ENCODE data around the gene CYB561. TPM values are rescaled to one million over a fixed set of nuclear protein-coding genes. Genes with fewer than 3 reads are reported as not detected.
A peak's percentile ranks its signal among the peaks of the same experiment; 100 is the strongest.

The CYB561 gene
- total RNA-seq, 1 donor from 2014 or later = 8.1 TPM

DNA sequence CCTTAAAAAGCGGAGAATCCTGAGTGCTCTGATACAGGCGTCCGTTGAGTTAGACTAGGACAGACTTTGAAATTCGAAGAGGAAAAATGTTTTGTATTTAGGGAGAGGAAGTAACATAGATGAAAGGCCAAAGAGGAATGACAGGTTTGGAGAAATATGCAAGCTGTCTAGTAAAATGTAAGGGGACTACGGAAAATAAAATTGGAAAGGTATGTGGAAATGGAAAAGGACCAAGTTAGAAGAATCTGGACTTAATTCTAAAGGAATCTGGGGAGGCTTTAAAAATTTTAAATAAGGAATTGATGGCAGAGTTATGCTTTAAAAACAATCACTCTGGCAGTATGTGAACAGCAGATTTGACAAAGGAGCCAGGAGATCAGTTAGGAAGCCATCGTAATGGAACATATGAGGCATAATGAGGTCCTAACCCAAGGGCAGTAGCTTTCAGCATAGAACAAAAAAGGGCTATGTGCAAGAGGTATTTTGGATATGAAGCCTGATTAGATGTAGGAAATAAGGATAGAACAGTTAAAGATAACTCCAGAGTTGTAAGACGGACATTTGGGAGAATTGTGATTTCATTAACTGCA lies 38.3 kb downstream of the CYB561 start:
- H3K9me3 ChIP-seq (ENCODE audit: insufficient read depth, low read depth, low read length) = no peaks in the 10 kb centered on the region
- no peak overlapping the region for H2AFZ ChIP-seq (ENCODE audit: low read depth, low read length)
- no peak overlapping the region for H3K4me2 ChIP-seq (ENCODE audit: low read length)
- H3K36me3 ChIP-seq (ENCODE audit: insufficient read depth, low read length) = peaks cover 32% of the 10 kb centered on the region
- FAIRE-seq (no peak), DNase-seq (ENCODE audit: low read depth) (no peak)
- no peaks in the 10 kb centered on the region for H3K79me2 ChIP-seq (ENCODE audit: insufficient read depth, low read length)
- no peak overlapping the region for H3K27ac Mint-ChIP-seq (ENCODE audit: unreplicated experiment)
- H3K27ac ChIP-seq (ENCODE audit: low read depth, low read length) = no peak overlapping the region
- no peaks in the 10 kb centered on the region for H3K27me3 ChIP-seq (ENCODE audit: insufficient read depth, low read length)
- TF ChIP-seq EZH2 (IDR thresholded peaks at IDR 0.05; ENCODE audit: insufficient read depth, low read length) = no peak
- TF ChIP-seq, protein P1, sequence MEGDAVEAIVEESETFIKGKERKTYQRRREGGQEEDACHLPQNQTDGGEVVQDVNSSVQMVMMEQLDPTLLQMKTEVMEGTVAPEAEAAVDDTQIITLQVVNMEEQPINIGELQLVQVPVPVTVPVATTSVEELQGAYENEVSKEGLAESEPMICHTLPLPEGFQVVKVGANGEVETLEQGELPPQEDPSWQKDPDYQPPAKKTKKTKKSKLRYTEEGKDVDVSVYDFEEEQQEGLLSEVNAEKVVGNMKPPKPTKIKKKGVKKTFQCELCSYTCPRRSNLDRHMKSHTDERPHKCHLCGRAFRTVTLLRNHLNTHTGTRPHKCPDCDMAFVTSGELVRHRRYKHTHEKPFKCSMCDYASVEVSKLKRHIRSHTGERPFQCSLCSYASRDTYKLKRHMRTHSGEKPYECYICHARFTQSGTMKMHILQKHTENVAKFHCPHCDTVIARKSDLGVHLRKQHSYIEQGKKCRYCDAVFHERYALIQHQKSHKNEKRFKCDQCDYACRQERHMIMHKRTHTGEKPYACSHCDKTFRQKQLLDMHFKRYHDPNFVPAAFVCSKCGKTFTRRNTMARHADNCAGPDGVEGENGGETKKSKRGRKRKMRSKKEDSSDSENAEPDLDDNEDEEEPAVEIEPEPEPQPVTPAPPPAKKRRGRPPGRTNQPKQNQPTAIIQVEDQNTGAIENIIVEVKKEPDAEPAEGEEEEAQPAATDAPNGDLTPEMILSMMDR (IDR thresholded peaks at IDR 0.05; ENCODE audit: insufficient read depth, low read depth, low read length) = no peak
- peaks cover 8% of the 10 kb centered on the region for H3K4me1 ChIP-seq (ENCODE audit: insufficient read depth, low read length)
- H3K4me1 Mint-ChIP-seq (ENCODE audit: low read depth, unreplicated experiment) = peaks cover 5% of the 10 kb centered on the region
- H3K4me3 ChIP-seq (ENCODE audit: insufficient read depth, low read depth, low read length) = no peak overlapping the region
- peaks cover 4% of the 10 kb centered on the region for H4K20me1 ChIP-seq (ENCODE audit: insufficient read depth, low read length)
- H3K27me3 Mint-ChIP-seq (ENCODE audit: low read depth, unreplicated experiment) = no peaks in the 10 kb centered on the region
- H3K9ac ChIP-seq (ENCODE audit: low read length) = no peak overlapping the region
- peaks cover 4% of the 10 kb centered on the region for H3K36me3 Mint-ChIP-seq (ENCODE audit: low read depth, unreplicated experiment)
- H3K4me3 Mint-ChIP-seq (ENCODE audit: unreplicated experiment) = no peak overlapping the region
- no peaks in the 10 kb centered on the region for H3K9me3 Mint-ChIP-seq (ENCODE audit: unreplicated experiment)

DNA sequence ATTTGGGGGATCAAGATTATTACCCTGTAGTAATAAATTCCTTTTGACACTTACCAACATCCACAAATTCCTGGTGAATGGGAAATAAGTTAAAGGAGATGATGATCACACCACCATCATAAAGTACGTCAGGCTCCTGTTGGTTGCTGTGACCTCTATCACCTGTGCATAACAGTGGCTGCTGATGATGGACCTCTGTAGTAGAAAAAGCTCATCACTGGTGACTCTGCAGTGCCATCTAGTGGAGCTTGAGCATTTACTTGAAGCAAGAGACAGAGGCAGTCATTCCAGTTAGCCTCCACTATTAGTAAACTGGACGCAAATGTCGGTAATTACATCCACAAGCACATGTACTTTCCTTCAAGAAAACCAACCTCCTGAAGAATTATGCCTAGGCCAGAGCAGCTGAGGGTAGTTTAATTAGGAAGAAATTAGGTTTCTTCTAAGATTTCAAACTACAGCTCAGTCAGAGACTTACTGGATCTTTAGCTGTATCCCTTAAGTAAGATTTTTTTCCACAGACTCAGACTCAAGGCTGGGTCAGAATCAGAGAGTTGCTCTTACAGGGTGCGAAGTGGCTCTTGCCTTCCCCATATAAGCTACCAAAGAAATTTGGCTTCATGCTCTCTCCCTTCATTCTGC lies 39.3 kb downstream of the CYB561 start:
- H3K27ac ChIP-seq (ENCODE audit: low read depth, low read length) = peak overlapping the region; percentile 79
- H3K4me2 ChIP-seq (ENCODE audit: low read length) = no peak overlapping the region
- H3K79me2 ChIP-seq (ENCODE audit: insufficient read depth, low read length) = no peaks in the 10 kb centered on the region
- no peak overlapping the region for H3K4me3 ChIP-seq (ENCODE audit: insufficient read depth, low read depth, low read length)
- TF ChIP-seq, protein P1 (IDR thresholded peaks at IDR 0.05; ENCODE audit: insufficient read depth, low read depth, low read length) = peak; percentile 94
- no peak for TF ChIP-seq EZH2 (IDR thresholded peaks at IDR 0.05; ENCODE audit: insufficient read depth, low read length)
- H3K9me3 ChIP-seq (ENCODE audit: insufficient read depth, low read depth, low read length) = no peaks in the 10 kb centered on the region
- FAIRE-seq (peak; percentile 55), DNase-seq (ENCODE audit: low read depth) (peak; percentile 88)
- Mint-ChIP-seq H3K27ac (ENCODE audit: unreplicated experiment) (no peak overlapping the region), H3K27me3 (ENCODE audit: low read depth, unreplicated experiment) (no peaks in the 10 kb centered on the region), H3K9me3 (ENCODE audit: unreplicated experiment) (no peaks in the 10 kb centered on the region), H3K4me1 (ENCODE audit: low read depth, unreplicated experiment) (peaks cover 11% of the 10 kb centered on the region), H3K4me3 (ENCODE audit: unreplicated experiment) (no peak overlapping the region), H3K36me3 (ENCODE audit: low read depth, unreplicated experiment) (peaks cover 3% of the 10 kb centered on the region)
- H3K36me3 ChIP-seq (ENCODE audit: insufficient read depth, low read length) = peaks cover 27% of the 10 kb centered on the region
- H3K27me3 ChIP-seq (ENCODE audit: insufficient read depth, low read length) = no peaks in the 10 kb centered on the region
- peaks cover 13% of the 10 kb centered on the region for H3K4me1 ChIP-seq (ENCODE audit: insufficient read depth, low read length)
- no peak overlapping the region for H2AFZ ChIP-seq (ENCODE audit: low read depth, low read length)
- H3K9ac ChIP-seq (ENCODE audit: low read length) = peak overlapping the region; percentile 27
- peaks cover 4% of the 10 kb centered on the region for H4K20me1 ChIP-seq (ENCODE audit: insufficient read depth, low read length)

DNA sequence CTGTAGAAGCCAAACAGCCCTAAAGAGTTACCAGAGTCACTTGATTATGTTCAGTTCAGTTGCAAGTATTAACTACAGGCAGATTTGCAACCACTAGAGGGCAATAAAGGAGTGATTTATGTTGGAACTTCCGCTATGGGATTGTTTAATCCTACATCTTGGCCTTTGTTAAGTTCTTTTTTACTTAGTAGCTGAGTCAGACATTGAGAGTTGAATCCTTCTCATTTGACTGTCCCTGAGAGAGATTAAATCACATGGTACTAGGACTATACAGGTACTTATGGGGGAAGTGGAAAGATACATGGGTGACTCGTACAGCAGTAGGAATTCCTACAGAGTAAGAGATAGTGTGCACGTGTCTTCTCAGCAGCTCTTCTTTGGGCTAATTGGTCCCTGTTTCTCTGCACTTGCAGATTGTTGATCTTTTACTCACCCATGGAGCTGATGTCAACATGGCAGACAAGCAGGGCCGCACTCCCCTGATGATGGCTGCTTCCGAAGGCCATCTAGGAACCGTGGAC lies 40.3 kb downstream of the CYB561 start:
- H4K20me1 ChIP-seq (ENCODE audit: insufficient read depth, low read length) = peaks cover 4% of the 10 kb centered on the region
- H3K4me1 Mint-ChIP-seq (ENCODE audit: low read depth, unreplicated experiment) = peaks cover 11% of the 10 kb centered on the region
- H3K27ac Mint-ChIP-seq (ENCODE audit: unreplicated experiment) = no peak overlapping the region
- H3K9me3 Mint-ChIP-seq (ENCODE audit: unreplicated experiment) = no peaks in the 10 kb centered on the region
- no peak for FAIRE-seq
- no peaks in the 10 kb centered on the region for H3K79me2 ChIP-seq (ENCODE audit: insufficient read depth, low read length)
- H3K9ac ChIP-seq (ENCODE audit: low read length) = peak overlapping the region; percentile 49
- no peaks in the 10 kb centered on the region for H3K9me3 ChIP-seq (ENCODE audit: insufficient read depth, low read depth, low read length)
- H2AFZ ChIP-seq (ENCODE audit: low read depth, low read length) = no peak overlapping the region
- no peak overlapping the region for H3K4me2 ChIP-seq (ENCODE audit: low read length)
- H3K4me1 ChIP-seq (ENCODE audit: insufficient read depth, low read length) = peaks cover 13% of the 10 kb centered on the region
- no peak overlapping the region for H3K4me3 ChIP-seq (ENCODE audit: insufficient read depth, low read depth, low read length)
- H3K27me3 Mint-ChIP-seq (ENCODE audit: low read depth, unreplicated experiment) = no peaks in the 10 kb centered on the region
- H3K27me3 ChIP-seq (ENCODE audit: insufficient read depth, low read length) = no peaks in the 10 kb centered on the region
- no peak for TF ChIP-seq EZH2 (IDR thresholded peaks at IDR 0.05; ENCODE audit: insufficient read depth, low read length)
- TF ChIP-seq, protein P1 (IDR thresholded peaks at IDR 0.05; ENCODE audit: insufficient read depth, low read depth, low read length) = peak; percentile 84
- peak; percentile 81 for DNase-seq (ENCODE audit: low read depth)
- no peak overlapping the region for H3K4me3 Mint-ChIP-seq (ENCODE audit: unreplicated experiment)
- peak overlapping the region; percentile 79 for H3K27ac ChIP-seq (ENCODE audit: low read depth, low read length)
- H3K36me3 ChIP-seq (ENCODE audit: insufficient read depth, low read length) = peaks cover 23% of the 10 kb centered on the region
- H3K36me3 Mint-ChIP-seq (ENCODE audit: low read depth, unreplicated experiment) = no peaks in the 10 kb centered on the region
